ENCODE measurements around the gene CCDC148. TPM values are rescaled to one million over a fixed set of nuclear protein-coding genes. Genes with fewer than 3 reads are reported as not detected.

CCDC148 gene
- total and polyA plus RNA-seq, 2 experiments from 2014 or later, result 1.2 to 1.8 TPM

- TF ChIP-seq, protein P1, sequence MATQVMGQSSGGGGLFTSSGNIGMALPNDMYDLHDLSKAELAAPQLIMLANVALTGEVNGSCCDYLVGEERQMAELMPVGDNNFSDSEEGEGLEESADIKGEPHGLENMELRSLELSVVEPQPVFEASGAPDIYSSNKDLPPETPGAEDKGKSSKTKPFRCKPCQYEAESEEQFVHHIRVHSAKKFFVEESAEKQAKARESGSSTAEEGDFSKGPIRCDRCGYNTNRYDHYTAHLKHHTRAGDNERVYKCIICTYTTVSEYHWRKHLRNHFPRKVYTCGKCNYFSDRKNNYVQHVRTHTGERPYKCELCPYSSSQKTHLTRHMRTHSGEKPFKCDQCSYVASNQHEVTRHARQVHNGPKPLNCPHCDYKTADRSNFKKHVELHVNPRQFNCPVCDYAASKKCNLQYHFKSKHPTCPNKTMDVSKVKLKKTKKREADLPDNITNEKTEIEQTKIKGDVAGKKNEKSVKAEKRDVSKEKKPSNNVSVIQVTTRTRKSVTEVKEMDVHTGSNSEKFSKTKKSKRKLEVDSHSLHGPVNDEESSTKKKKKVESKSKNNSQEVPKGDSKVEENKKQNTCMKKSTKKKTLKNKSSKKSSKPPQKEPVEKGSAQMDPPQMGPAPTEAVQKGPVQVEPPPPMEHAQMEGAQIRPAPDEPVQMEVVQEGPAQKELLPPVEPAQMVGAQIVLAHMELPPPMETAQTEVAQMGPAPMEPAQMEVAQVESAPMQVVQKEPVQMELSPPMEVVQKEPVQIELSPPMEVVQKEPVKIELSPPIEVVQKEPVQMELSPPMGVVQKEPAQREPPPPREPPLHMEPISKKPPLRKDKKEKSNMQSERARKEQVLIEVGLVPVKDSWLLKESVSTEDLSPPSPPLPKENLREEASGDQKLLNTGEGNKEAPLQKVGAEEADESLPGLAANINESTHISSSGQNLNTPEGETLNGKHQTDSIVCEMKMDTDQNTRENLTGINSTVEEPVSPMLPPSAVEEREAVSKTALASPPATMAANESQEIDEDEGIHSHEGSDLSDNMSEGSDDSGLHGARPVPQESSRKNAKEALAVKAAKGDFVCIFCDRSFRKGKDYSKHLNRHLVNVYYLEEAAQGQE (IDR thresholded peaks at IDR 0.05; ENCODE audit: unreplicated experiment), result no peak
- TF ChIP-seq EZH2phosphoT487 (IDR thresholded peaks at IDR 0.05; ENCODE audit: unreplicated experiment) (no peak), JUNB (IDR thresholded peaks at IDR 0.05; ENCODE audit: unreplicated experiment) (no peak), STAT1 (IDR thresholded peaks at IDR 0.05; ENCODE audit: unreplicated experiment) (no peak), ZNF462 (CRISPR knock-in tag; IDR thresholded peaks at IDR 0.05) (no peak), NANOG (IDR thresholded peaks at IDR 0.05; ENCODE audit: borderline replicate concordance) (no peak)
Observed at GRCh38 chr2:158202161-158202815, 254.3 kb downstream of the CCDC148 start (continued).

Data from GM23338 (cell line).